H9 (cell line): Measurements from ENCODE around the gene ADAMTS15. TPM values are rescaled to one million over a fixed set of nuclear protein-coding genes. Genes with fewer than 3 reads are reported as not detected.

Source experiments
- DNase-seq: peaks from one replicate; pipeline ENCODE4 v3.0.0-alpha.2; 2017
- H2AFZ ChIP-seq: one replicate; pipeline ENCODE4 v1.6.1; 2013; ENCODE audit warnings: mild to moderate bottlenecking, low read length, control low read depth, moderate library complexity
- H2AK5ac ChIP-seq: 2 replicates; pipeline ENCODE4 v1.6.1; 2013; ENCODE audit warnings: low read length, control low read depth, mixed read lengths; ENCODE audit not compliant: insufficient read length
- H2BK120ac ChIP-seq: one replicate; pipeline ENCODE4 v1.6.1; 2013; ENCODE audit warnings: low read depth, mild to moderate bottlenecking, low read length, control low read depth, inconsistent platforms; ENCODE audit not compliant: poor library complexity, severe bottlenecking
- H2BK12ac ChIP-seq: 2 replicates; pipeline ENCODE4 v1.6.1; 2013; ENCODE audit warnings: low read length, control low read depth, mixed read lengths, low read depth; ENCODE audit not compliant: insufficient read length
- H2BK15ac ChIP-seq: 2 replicates; pipeline ENCODE4 v1.6.1; 2013; ENCODE audit warnings: low read depth, low read length, control low read depth
- H2BK20ac ChIP-seq: one replicate; pipeline ENCODE4 v1.6.1; 2013; ENCODE audit warnings: low read depth, mild to moderate bottlenecking, low read length, control low read depth, inconsistent platforms; ENCODE audit not compliant: poor library complexity, severe bottlenecking
- H2BK5ac ChIP-seq: 2 replicates; pipeline ENCODE4 v1.6.1; 2013; ENCODE audit warnings: low read length, control low read depth, mixed read lengths; ENCODE audit not compliant: insufficient read length
- H3K14ac ChIP-seq: 2 replicates; pipeline ENCODE4 v1.6.1; 2013; ENCODE audit warnings: low read length, control low read depth; ENCODE audit not compliant: insufficient read depth
- H3K18ac ChIP-seq: 2 replicates; pipeline ENCODE4 v1.6.1; 2013; ENCODE audit warnings: low read depth, mild to moderate bottlenecking, mixed read lengths, low read length, control low read depth; ENCODE audit not compliant: insufficient read length
- H3K23ac ChIP-seq: 2 replicates; pipeline ENCODE4 v1.6.1; 2013; ENCODE audit warnings: low read length, control low read depth, mixed read lengths, low read depth; ENCODE audit not compliant: insufficient read length
- H3K23me2 ChIP-seq: 2 replicates; pipeline ENCODE4 v1.6.1; 2013; ENCODE audit warnings: low read depth, mild to moderate bottlenecking, mixed read lengths, low read length, control low read depth; ENCODE audit not compliant: insufficient read length, poor library complexity, severe bottlenecking
- H3K27ac ChIP-seq: 2 replicates; pipeline ENCODE4 v1.5.1; 2013; ENCODE audit warnings: low read length, control low read depth, mixed read lengths, low read depth; ENCODE audit not compliant: insufficient read length
- H3K27me3 ChIP-seq: 2 replicates; pipeline ENCODE4 v1.6.1; 2013; ENCODE audit warnings: low read length, control low read depth, inconsistent platforms; ENCODE audit not compliant: insufficient read depth
- H3K4ac ChIP-seq: 2 replicates; pipeline ENCODE4 v1.6.1; 2013; ENCODE audit warnings: low read depth, mild to moderate bottlenecking, control low read depth, inconsistent platforms, low read length, moderate library complexity
- H3K4me1 ChIP-seq: 2 replicates; pipeline ENCODE4 v1.6.1; 2013; ENCODE audit warnings: low read length, control low read depth, inconsistent platforms; ENCODE audit not compliant: insufficient read depth
- H3K4me2 ChIP-seq: 2 replicates; pipeline ENCODE4 v1.6.1; 2013; ENCODE audit warnings: low read length, control low read depth, mixed read lengths; ENCODE audit not compliant: insufficient read length, insufficient read depth
- H3K56ac ChIP-seq: 2 replicates; pipeline ENCODE4 v1.6.1; 2013; ENCODE audit warnings: low read depth, mild to moderate bottlenecking, mixed read lengths, low read length, control low read depth; ENCODE audit not compliant: insufficient read length
- H3K79me1 ChIP-seq: 2 replicates; pipeline ENCODE4 v1.6.1; 2013; ENCODE audit warnings: low read depth, mild to moderate bottlenecking, moderate library complexity, low read length, control low read depth, inconsistent platforms; ENCODE audit not compliant: insufficient read depth, poor library complexity, severe bottlenecking
- H3K79me2 ChIP-seq: 2 replicates; pipeline ENCODE4 v1.6.1; 2013; ENCODE audit warnings: low read length, control low read depth, inconsistent platforms; ENCODE audit not compliant: insufficient read depth
- H3K9ac ChIP-seq: 2 replicates; pipeline ENCODE4 v1.6.1; 2013; ENCODE audit warnings: low read length, control low read depth, mixed read lengths; ENCODE audit not compliant: insufficient read length; ENCODE audit errors: extremely low read depth
- H3K9me3 ChIP-seq: one replicate; pipeline ENCODE4 v1.6.1; 2013; ENCODE audit warnings: low read depth, low read length, inconsistent platforms; ENCODE audit not compliant: control insufficient read depth
- H3T11ph ChIP-seq: one replicate; pipeline ENCODE4 v1.6.1; 2013; ENCODE audit warnings: mild to moderate bottlenecking, low read length, control low read depth, inconsistent platforms
- H4K20me1 ChIP-seq: one replicate; pipeline ENCODE4 v1.6.1; 2013; ENCODE audit not compliant: control insufficient read depth, insufficient read length, insufficient read depth
- H4K5ac ChIP-seq: 2 replicates; pipeline ENCODE4 v1.6.1; 2013; ENCODE audit warnings: low read depth, mild to moderate bottlenecking, mixed read lengths, low read length, control low read depth; ENCODE audit not compliant: insufficient read length
- H4K8ac ChIP-seq: replicated peaks from 2 replicates; pipeline ENCODE4 v1.6.1; 2013; ENCODE audit warnings: low read length, control low read depth, mixed read lengths, low read depth; ENCODE audit not compliant: insufficient read length
- H4K91ac ChIP-seq: 2 replicates; pipeline ENCODE4 v1.6.1; 2013; ENCODE audit warnings: low read depth, mild to moderate bottlenecking, moderate library complexity, mixed read lengths, low read length, control low read depth; ENCODE audit not compliant: insufficient read length
- H3K27ac Mint-ChIP-seq, 3 experiments: 2 replicates in 2 of 3; 3 replicates in 1 of 3; pipeline ENCODE4 v1.8.0; 2020 to 2021; ENCODE audit warnings: mixed read lengths in 3 of 3, mild to moderate bottlenecking in 1 of 3, moderate library complexity in 1 of 3
- H3K27me3 Mint-ChIP-seq: 2 replicates; pipeline ENCODE4 v1.8.0; 2021; ENCODE audit warnings: low read depth, mild to moderate bottlenecking, moderate library complexity, mixed read lengths
- H3K36me3 Mint-ChIP-seq, 3 experiments: 2 replicates in 2 of 3; 3 replicates in 1 of 3; pipeline ENCODE4 v1.8.0; 2020 to 2021; ENCODE audit warnings: low read depth in 3 of 3, mixed read lengths in 3 of 3; ENCODE audit not compliant: insufficient read depth in 1 of 3
- H3K4me1 Mint-ChIP-seq, 2 experiments: 2 replicates each; pipeline ENCODE4 v1.8.0; 2020; ENCODE audit warnings: mixed read lengths in 2 of 2
- H3K4me3 Mint-ChIP-seq, 2 experiments: 2 replicates in 1 of 2; 3 replicates in 1 of 2; pipeline ENCODE4 v1.8.0; 2020 to 2021; ENCODE audit warnings: mild to moderate bottlenecking in 2 of 2, mixed read lengths in 2 of 2, moderate library complexity in 1 of 2
- H3K9me3 Mint-ChIP-seq, 2 experiments: 2 replicates in 1 of 2; 3 replicates in 1 of 2; pipeline ENCODE4 v1.8.0; 2020; ENCODE audit warnings: mild to moderate bottlenecking in 2 of 2, mixed read lengths in 2 of 2, moderate library complexity in 1 of 2
- CTCF ChIP-seq: fragments of 200-600 bp; sonication (generic); conservative IDR thresholded peaks from 3 replicates; pipeline ENCODE4 v1.8.0; 2021; ENCODE audit warnings: antibody characterized with exemption, mild to moderate bottlenecking
- WGBS: extraction: QIAGEN DNeasy Blood & Tissue Kit; methylation state at CpG from one replicate; pipeline ENCODE4 v1.1.7; 2013; ENCODE audit warnings: missing lambda C conversion rate, low lambda C conversion rate, mixed read lengths; ENCODE audit not compliant: insufficient read length; ENCODE audit errors: extremely low coverage; 5-methylcytosine and 5-hydroxymethylcytosine counted together
- total RNA-seq: library from RNA; stranded (reverse); gene quantifications from 2 replicates; pipeline ENCODE4 v1.2.1, GENCODE V29; 2021

The ADAMTS15 gene
- total RNA-seq, 1 experiment from 2014 or later, result 1.3 TPM

DNA sequence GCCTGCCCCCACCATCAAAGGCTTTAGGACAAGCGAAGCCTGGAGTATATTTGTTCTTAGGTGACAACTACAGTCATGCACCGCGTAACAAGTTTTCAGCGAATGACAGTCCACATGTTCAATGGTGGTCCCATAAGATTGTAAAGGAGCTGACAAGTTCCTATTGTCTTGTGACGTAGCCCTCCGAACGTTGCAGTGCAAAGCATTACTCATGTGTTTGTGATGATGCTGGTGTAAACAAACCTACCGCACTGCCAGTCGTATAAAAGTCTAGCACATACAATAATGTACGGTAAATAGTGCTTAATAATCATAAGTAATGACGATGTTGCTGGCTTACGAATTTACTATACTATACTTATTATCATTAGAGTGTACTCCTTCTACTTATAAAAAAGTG, 41.3 kb downstream of the ADAMTS15 start:
- Histone ChIP-seq H3K27ac (no peak overlapping the region), H3T11ph (no peak overlapping the region), H4K5ac (no peak overlapping the region), H2BK15ac (no peak overlapping the region), H3K79me2 (no peaks in the 10 kb centered on the region), H3K4me2 (no peak overlapping the region), H4K20me1 (no peaks in the 10 kb centered on the region), H4K91ac (no peak overlapping the region), H3K23me2 (no peaks in the 10 kb centered on the region), H2BK120ac (no peak overlapping the region), H3K56ac (no peak overlapping the region), H3K9ac (no peak overlapping the region), H2AFZ (no peak overlapping the region), H2BK20ac (no peak overlapping the region), H3K4me1 (no peaks in the 10 kb centered on the region), H3K79me1 (no peaks in the 10 kb centered on the region), H3K4ac (no peak overlapping the region), H3K14ac (no peak overlapping the region), H4K8ac (no peak overlapping the region), H2BK12ac (no peak overlapping the region), H2AK5ac (no peak overlapping the region), H3K18ac (no peak overlapping the region), H3K27me3 (no peaks in the 10 kb centered on the region), H3K9me3 (no peaks in the 10 kb centered on the region), H2BK5ac (no peak overlapping the region), H3K23ac (no peak overlapping the region)
- WGBS, result no CpG with 5 or more reads among the region's 12 CpGs
- Mint-ChIP-seq H3K4me1 (no peaks in the 10 kb centered on the region), H3K36me3 (no peaks in the 10 kb centered on the region), H3K27ac (no peak overlapping the region), H3K9me3 (no peaks in the 10 kb centered on the region), H3K27me3 (peaks cover 1% of the 10 kb centered on the region; the same call in 1 of the 2 replicates), H3K4me3 (no peak overlapping the region)
- TF ChIP-seq CTCF, result no peak
- DNase-seq, result no peak
